ENCODE measurements around the gene PHLPP1. TPM values are rescaled to one million over a fixed set of nuclear protein-coding genes. Genes with fewer than 3 reads are reported as not detected.

The PHLPP1 gene
- total and polyA plus RNA-seq, 2 experiments from 2014 or later: 15.7 to 73.6 TPM

DNA sequence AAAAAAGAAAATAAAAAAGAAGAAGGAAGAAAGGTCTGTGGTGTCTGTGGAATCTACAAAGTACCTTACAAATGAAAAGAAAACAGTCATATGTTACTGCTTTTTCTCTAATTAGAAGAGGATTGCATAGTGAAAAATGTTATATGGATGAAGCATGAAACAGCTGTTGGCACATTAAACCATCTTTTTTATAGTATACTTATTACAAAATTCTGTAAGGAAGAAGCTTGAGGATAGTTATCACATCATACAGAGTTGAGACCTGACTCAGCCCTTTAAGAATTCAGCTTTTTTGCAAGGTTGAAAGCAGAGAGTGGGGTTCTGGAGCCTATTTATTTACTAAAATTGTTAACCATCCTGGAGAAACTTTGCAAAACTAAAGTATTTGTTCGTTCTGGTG is 222.7 kb downstream of the PHLPP1 start:
- peaks cover 6% of the 10 kb centered on the region for H3K27me3 Mint-ChIP-seq (ENCODE audit: insufficient read depth, low read depth, poor library complexity)
- ATAC-seq (no peak), DNase-seq (ENCODE audit: low spot score) (no peak)
- H3K4me3 Mint-ChIP-seq: no peak overlapping the region
- H3K36me3 Mint-ChIP-seq (ENCODE audit: low read depth): peaks cover 40% of the 10 kb centered on the region
- Histone ChIP-seq H3K36me3 (ENCODE audit: insufficient read depth) (peaks cover 3% of the 10 kb centered on the region), H3K9me2 (ENCODE audit: insufficient read depth) (no peaks in the 10 kb centered on the region), H3K27ac (ENCODE audit: low read depth) (no peak overlapping the region), H3K4me1 (ENCODE audit: insufficient read depth) (no peaks in the 10 kb centered on the region), H4K20me1 (replicated peaks; ENCODE audit: insufficient read depth) (no peaks in the 10 kb centered on the region), H3K27me3 (ENCODE audit: insufficient read depth) (no peaks in the 10 kb centered on the region), H3K4me2 (no peak overlapping the region), H3K4me3 (no peak overlapping the region), H3F3A (replicated peaks; ENCODE audit: low read depth) (no peaks in the 10 kb centered on the region), H3K79me2 (replicated peaks; ENCODE audit: insufficient read depth) (no peaks in the 10 kb centered on the region), H2AFZ (no peak overlapping the region)
- H3K4me1 Mint-ChIP-seq: no peaks in the 10 kb centered on the region
- H3K9me3 Mint-ChIP-seq: peaks cover 3% of the 10 kb centered on the region; the same call in 2 of the 3 replicates
- TF ChIP-seq ETS1 (IDR thresholded peaks at IDR 0.05) (no peak), ZNF114 (CRISPR knock-in tag; IDR thresholded peaks at IDR 0.05) (no peak), EZH2 (IDR thresholded peaks at IDR 0.05; ENCODE audit: low read depth, unreplicated experiment) (no peak), STAT1 (IDR thresholded peaks at IDR 0.05; ENCODE audit: unreplicated experiment) (no peak), JUNB (IDR thresholded peaks at IDR 0.05; ENCODE audit: unreplicated experiment) (no peak), NANOG (IDR thresholded peaks at IDR 0.05; ENCODE audit: borderline replicate concordance) (no peak), CTCF (conservative IDR thresholded peaks at IDR 0.05; ENCODE audit: low read depth in 2 of 2) (no peak), EZH2phosphoT487 (IDR thresholded peaks at IDR 0.05; ENCODE audit: unreplicated experiment) (no peak), CREB1 (CRISPR knock-in tag; IDR thresholded peaks at IDR 0.05; ENCODE audit: low read depth) (no peak), ZNF331 (CRISPR knock-in tag; IDR thresholded peaks at IDR 0.05; ENCODE audit: low read depth) (no peak), POLR2AphosphoS5 (IDR thresholded peaks at IDR 0.05; ENCODE audit: low read depth) (no peak), ZNF462 (CRISPR knock-in tag; IDR thresholded peaks at IDR 0.05) (no peak)
- TF ChIP-seq, protein P1, sequence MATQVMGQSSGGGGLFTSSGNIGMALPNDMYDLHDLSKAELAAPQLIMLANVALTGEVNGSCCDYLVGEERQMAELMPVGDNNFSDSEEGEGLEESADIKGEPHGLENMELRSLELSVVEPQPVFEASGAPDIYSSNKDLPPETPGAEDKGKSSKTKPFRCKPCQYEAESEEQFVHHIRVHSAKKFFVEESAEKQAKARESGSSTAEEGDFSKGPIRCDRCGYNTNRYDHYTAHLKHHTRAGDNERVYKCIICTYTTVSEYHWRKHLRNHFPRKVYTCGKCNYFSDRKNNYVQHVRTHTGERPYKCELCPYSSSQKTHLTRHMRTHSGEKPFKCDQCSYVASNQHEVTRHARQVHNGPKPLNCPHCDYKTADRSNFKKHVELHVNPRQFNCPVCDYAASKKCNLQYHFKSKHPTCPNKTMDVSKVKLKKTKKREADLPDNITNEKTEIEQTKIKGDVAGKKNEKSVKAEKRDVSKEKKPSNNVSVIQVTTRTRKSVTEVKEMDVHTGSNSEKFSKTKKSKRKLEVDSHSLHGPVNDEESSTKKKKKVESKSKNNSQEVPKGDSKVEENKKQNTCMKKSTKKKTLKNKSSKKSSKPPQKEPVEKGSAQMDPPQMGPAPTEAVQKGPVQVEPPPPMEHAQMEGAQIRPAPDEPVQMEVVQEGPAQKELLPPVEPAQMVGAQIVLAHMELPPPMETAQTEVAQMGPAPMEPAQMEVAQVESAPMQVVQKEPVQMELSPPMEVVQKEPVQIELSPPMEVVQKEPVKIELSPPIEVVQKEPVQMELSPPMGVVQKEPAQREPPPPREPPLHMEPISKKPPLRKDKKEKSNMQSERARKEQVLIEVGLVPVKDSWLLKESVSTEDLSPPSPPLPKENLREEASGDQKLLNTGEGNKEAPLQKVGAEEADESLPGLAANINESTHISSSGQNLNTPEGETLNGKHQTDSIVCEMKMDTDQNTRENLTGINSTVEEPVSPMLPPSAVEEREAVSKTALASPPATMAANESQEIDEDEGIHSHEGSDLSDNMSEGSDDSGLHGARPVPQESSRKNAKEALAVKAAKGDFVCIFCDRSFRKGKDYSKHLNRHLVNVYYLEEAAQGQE (IDR thresholded peaks at IDR 0.05; ENCODE audit: unreplicated experiment): no peak
- peak overlapping the region; percentile 60 for H3K27ac Mint-ChIP-seq
